Coronary artery (tissue), 2 donors: Measurements from ENCODE around the gene GIN1.
"Not testable (repeated sequence)": the region's sequence is repeated elsewhere in the genome, so short reads cannot be mapped to it uniquely, and the experiment has no call there.

Source experiments
- DNase-seq: peaks from one replicate; pipeline ENCODE4 v3.0.0-alpha.2; 2017; ENCODE audit warnings: low spot score
- H3K27ac ChIP-seq, 2 donors: fragments of 200-600 bp; sonication (generic); one replicate each; pipeline ENCODE4 v1.5.1; 2016 to 2019
- H3K4me3 ChIP-seq: fragments of 200-600 bp; sonication (generic); 2 replicates; pipeline ENCODE4 v1.5.1; 2016; ENCODE audit warnings: mild to moderate bottlenecking, moderate library complexity
- TF ChIP-seq, protein P1 (sequence below): fragments of 200-600 bp; sonication (generic); IDR thresholded peaks from one replicate; pipeline ENCODE4 v1.5.1; 2019; ENCODE audit warnings: antibody characterized with exemption

The GIN1 gene, protein sequence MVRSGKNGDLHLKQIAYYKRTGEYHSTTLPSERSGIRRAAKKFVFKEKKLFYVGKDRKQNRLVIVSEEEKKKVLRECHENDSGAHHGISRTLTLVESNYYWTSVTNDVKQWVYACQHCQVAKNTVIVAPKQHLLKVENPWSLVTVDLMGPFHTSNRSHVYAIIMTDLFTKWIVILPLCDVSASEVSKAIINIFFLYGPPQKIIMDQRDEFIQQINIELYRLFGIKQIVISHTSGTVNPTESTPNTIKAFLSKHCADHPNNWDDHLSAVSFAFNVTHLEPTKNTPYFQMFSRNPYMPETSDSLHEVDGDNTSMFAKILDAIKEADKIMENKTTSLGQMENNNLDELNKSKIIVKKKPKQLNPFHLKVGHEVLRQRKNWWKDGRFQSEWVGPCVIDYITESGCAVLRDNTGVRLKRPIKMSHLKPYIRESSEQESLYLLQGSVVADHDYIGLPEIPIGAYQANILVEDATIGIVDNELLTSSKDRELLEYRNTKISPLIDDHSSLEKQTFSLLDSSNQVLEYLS

DNA sequence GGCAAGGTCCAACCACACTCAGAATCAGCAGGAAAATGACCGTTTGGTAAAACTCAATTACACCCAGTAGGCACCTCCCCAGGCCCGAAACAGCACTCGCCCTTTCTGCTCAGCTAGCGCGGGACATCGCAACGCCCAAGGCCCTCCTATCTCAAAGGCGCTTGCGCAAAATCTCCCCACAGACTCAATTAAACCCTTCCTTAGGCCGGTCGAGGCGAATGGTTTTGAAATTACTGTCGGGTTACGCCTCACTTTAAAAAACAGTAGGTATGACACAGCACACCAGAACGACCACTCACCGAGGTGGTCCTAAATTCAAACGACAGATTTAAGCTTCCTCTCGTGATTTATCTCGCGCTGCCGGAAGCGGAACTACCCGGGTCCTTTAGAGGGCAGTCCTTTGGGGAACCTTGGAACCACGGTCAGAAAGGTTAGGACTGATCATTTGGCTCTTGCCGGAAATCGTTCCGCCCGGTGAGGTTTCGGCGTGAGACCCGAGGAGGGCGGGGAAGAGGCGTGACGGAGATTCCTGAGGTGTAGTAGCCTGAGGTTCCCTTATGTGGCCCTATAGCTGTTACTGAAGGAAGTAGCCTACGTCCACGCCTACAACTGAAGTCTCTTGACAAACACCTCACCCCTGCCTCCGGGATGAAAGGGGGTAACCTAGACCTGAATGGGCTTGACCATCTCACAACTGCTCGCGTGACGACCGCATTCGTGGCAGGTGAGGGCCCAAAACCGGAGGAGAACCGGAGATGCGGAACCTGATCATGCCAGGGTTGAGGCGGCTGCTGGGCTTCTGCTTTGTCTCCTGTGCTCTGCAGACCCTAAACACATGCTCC lies at the start of gene GIN1, which contains the start of gene PPIP5K2:
Gene GIN1, minus strand, starts transcription at position 374 of the 842 bp plus-strand sequence. CDS start 11,431 bp downstream, outside the sequence.
Gene PPIP5K2, plus strand, starts transcription at position 537 of the 842 bp plus-strand sequence. CDS start 9,289 bp downstream, outside the sequence.
- TF ChIP-seq, protein P1, sequence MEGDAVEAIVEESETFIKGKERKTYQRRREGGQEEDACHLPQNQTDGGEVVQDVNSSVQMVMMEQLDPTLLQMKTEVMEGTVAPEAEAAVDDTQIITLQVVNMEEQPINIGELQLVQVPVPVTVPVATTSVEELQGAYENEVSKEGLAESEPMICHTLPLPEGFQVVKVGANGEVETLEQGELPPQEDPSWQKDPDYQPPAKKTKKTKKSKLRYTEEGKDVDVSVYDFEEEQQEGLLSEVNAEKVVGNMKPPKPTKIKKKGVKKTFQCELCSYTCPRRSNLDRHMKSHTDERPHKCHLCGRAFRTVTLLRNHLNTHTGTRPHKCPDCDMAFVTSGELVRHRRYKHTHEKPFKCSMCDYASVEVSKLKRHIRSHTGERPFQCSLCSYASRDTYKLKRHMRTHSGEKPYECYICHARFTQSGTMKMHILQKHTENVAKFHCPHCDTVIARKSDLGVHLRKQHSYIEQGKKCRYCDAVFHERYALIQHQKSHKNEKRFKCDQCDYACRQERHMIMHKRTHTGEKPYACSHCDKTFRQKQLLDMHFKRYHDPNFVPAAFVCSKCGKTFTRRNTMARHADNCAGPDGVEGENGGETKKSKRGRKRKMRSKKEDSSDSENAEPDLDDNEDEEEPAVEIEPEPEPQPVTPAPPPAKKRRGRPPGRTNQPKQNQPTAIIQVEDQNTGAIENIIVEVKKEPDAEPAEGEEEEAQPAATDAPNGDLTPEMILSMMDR, result no peak
- DNase-seq, result peak; percentile 98
- Histone ChIP-seq H3K4me3 (peak within 1 kb of the TSS; percentile 92), H3K27ac (peak within 1 kb of the TSS; percentile 82 to 89)

DNA sequence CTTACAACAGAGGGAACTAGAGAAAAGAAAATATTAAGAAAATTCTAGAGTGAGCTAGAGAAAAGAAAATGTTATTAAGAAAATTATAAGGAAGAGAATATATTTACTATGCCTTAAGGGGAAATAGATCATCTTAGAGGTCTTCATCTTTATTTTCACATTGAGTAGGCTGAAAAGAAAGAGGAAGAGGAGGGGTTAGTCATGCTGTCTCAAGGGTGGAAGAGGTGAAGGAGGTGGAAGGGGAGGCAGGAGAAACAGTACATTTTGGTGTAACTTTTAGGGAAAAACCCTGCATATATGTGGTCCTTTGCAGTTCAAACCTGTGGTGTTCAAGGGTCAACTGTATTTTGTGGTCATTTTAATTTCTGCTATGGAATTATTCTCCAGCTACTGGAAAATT lies 46.8 kb upstream of the GIN1 start:
- no peak for DNase-seq
- Histone ChIP-seq H3K27ac (no peak overlapping the region), H3K4me3 (no peak overlapping the region)
- TF ChIP-seq, protein P1, result no peak

DNA sequence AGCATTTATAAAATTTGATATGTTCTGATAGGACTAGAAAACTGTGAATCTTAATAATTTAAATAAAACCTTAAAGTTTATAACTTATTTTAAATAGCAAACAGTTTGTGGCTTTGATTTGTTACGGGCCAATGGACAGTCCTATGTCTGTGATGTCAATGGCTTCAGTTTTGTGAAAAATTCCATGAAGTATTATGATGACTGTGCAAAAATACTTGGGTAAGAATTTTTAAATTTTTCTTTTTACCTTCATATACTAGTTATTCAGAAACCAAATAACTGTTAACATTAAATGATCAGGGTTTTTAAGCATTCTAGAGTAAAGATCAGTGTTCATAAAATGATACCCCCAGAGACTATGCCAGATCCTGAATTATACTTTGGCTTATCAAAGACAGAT lies 31.2 kb upstream of the GIN1 start:
- Histone ChIP-seq H3K4me3 (no peak overlapping the region), H3K27ac (no peak overlapping the region)
- DNase-seq, result no peak
- TF ChIP-seq, protein P1, result no peak

DNA sequence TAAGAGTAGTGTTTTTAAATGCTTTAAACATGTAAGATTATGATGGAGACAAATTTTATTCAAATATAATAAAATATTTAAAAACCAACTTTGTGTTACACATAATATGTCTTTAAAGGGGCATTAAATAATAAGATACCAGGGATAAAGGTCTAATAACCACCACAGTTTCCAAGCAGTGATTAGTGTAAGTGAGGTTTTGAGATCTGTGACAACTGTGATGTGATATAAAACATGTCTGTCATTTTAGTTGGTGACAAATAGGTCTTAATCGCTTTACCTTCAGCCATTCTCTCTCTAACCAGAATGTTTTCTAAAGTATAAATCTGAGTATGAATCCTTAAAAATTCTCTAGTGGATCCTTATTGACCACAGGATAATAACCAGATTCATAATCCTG lies 28.3 kb upstream of the GIN1 start:
- H3K4me3 ChIP-seq, result no peak overlapping the region
- TF ChIP-seq, protein P1, result no peak
- DNase-seq, result no peak
- H3K27ac ChIP-seq, result no peak overlapping the region

DNA sequence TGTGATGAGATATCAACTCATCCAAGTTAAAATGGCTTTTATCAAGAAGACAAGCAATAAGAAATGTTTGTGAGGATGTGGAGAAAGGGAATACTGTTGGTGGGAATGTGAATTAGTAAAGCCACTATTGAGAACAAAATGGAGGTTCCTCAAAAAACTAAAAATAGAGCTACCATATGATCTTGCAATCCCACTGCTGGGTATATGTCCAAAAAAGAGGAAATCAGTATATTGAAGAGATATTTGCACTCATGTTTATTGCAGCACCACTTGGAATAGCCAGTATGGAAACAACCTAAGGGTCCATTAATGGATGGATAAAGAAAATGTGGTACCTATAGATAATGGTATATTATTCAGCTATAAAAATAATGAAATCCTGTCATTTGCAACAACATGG lies 25.3 kb upstream of the GIN1 start:
- DNase-seq, result no peak
- no peak overlapping the region for H3K4me3 ChIP-seq
- no peak overlapping the region for H3K27ac ChIP-seq
- TF ChIP-seq, protein P1, result no peak

DNA sequence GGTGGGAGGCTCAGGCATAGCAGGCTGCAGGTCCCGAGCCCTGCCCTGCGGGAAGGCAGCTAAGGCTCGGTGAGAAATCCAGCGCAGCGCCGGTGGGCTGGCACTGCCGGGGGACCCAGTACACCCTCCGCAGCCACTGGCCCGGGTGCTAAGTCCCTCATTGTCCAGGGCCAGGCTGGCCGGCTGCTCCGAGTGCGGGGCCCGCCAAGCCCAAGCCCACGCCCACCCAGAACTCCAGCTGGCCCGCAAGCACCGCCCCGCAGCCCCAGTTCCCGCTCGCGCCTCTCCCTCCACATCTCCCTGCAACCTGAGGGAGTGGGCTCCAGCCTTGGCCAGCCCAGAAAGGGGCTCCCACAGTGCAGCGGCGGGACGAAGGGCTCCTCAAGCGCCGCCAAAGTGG lies 22.2 kb upstream of the GIN1 start:
- DNase-seq, H3K27ac ChIP-seq, H3K4me3 ChIP-seq: not testable (repeated sequence)

DNA sequence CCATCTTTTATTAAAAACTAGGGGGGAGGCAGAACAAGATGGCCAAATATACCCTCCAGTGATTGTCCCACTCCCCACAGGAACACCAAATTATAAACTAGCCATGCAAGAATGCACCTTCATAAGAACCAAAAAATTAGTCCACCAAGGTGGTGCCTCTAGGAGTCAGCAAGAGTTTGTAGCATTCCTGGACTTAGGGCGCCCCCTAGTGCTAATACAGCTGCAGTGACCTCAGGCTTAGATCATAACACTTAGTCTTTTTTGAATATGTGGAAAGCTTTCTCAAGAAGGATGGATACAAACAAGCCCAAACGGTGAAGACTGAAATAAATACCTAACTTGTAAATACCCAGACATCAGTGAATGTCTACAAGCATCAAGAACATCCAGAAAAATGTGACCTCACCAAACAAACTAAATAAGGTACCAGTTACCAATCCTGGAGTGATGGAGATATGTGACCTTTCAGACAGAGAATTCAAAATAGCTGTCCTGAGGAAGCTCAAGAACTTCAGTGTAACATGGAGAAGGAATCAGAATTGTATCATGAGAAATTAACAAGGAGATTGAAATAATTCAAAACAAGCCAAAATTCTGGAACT lies 19.4 kb upstream of the GIN1 start:
- no peak overlapping the region for H3K4me3 ChIP-seq
- DNase-seq, result peak; percentile 76
- TF ChIP-seq, protein P1, result peak; percentile 75
- H3K27ac ChIP-seq, result no peak overlapping the region
